Fibroblast of pulmonary artery (primary cell): ENCODE results near the gene RBM19.

Experiments
- DNase-seq: peaks from one replicate; pipeline ENCODE4 v3.0.0-alpha.2; 2010; ENCODE audit warnings: low read depth
- H3K4me3 ChIP-seq: replicated peaks from 2 replicates; pipeline ENCODE4 v1.5.1; 2011; ENCODE audit warnings: low read depth, mild to moderate bottlenecking, control low read depth, low read length, moderate library complexity
- TF ChIP-seq, protein P1 (sequence below): IDR thresholded peaks from 2 replicates; pipeline ENCODE4 v1.5.1; 2011; ENCODE audit warnings: mild to moderate bottlenecking, control low read depth, low read length, inconsistent platforms; ENCODE audit errors: missing control alignments

Gene RBM19

DNA sequence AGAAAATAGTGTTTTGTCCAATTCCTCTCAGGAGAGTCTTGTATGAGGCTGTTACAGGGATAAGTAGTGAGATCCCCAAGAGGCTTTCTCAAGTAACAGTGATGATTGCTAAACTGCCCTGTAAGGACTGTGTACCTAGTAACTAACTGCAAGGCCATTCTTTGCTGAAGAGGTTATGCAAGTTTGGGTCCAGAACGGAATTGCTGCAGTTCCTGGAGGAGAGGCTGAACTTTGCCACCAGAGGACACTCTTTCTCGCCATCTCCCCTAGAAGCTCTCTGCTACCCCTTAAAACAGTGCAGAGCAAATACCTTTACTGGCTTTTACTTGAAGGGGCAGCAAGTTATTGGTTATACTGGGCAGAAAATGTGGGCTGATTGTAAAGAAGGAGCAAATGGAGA lies 180.0 kb downstream of the RBM19 start:
- no peak overlapping the region for H3K4me3 ChIP-seq
- TF ChIP-seq, protein P1, sequence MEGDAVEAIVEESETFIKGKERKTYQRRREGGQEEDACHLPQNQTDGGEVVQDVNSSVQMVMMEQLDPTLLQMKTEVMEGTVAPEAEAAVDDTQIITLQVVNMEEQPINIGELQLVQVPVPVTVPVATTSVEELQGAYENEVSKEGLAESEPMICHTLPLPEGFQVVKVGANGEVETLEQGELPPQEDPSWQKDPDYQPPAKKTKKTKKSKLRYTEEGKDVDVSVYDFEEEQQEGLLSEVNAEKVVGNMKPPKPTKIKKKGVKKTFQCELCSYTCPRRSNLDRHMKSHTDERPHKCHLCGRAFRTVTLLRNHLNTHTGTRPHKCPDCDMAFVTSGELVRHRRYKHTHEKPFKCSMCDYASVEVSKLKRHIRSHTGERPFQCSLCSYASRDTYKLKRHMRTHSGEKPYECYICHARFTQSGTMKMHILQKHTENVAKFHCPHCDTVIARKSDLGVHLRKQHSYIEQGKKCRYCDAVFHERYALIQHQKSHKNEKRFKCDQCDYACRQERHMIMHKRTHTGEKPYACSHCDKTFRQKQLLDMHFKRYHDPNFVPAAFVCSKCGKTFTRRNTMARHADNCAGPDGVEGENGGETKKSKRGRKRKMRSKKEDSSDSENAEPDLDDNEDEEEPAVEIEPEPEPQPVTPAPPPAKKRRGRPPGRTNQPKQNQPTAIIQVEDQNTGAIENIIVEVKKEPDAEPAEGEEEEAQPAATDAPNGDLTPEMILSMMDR, result no peak
- peak; percentile 10 for DNase-seq

DNA sequence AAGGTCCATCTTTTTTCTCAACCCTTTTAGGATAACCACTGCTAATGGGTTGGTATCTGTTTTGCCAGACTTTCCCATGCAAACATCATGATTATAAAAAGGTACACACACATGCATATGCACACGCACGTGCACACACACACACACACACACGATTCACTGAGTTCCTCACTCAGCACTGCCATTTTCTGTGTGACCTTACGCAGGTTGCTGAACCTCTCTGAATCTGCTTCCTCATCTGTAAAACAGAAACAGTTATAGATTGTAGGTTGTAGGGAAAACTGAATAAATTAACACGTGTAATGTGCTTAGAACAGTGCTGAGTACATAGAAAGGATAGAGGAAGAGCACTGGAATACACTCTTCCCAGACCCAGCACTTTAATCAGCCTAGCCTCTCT lies 182.3 kb downstream of the RBM19 start:
- no peak for DNase-seq
- TF ChIP-seq, protein P1, result no peak
- no peak overlapping the region for H3K4me3 ChIP-seq

DNA sequence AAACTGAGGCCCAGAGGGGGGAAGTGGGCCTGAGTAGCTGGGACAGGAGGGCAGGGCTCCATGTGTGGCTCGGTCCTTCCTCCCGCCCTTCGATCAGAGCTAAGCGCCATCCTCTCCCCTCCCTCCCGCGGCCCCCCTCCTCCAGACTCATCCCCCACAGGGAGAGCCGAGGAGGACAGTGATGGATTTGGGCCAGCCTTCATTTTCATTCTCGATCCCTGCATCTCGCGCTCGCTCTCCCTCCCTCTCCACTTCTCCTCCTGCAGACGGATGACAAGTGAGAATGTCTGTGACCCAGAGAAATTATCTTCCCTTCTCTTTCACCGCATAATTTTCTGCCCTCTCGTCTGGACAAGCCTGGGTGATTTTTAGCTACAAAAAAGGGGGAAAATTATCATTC lies 183.3 kb downstream of the RBM19 start:
- no peak overlapping the region for H3K4me3 ChIP-seq
- DNase-seq, result no peak
- TF ChIP-seq, protein P1, result no peak

DNA sequence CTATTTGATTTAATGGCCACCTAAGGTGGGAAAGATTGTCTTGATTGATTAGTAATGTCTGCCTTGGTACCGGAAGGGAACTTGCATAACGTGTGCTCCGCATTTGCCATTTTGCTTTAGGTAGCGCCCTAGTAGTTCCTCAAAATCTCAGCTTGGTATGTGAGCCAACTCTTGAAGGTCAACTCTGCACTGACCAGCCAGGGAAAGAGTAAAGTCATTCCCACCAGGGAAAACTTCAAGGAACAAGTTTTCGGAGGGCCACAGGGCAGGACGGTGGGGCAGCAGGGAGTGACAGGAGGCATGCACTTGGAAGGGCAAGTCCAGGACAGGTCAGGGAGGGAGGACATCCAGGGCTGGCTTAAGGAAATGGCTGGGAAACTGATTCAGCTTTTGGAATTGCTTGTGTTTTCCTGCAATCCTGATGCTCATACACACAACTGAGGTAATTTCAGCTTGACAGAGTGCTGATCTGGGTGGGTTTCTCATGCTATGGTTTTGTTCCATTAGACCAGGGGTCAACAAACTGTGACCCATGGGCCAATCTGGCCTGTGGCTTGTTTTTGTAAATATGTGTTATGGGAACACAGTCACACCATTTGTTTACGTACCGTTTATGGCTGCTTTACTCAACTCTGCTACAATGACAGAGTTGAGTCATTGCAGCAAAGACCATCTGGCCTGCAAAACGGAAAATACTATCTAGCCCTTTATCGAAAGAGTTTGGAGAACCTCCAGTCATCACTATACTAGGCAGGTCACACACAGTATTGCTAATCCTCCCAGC lies 184.5 kb downstream of the RBM19 start:
- DNase-seq, result peak; percentile 74
- H3K4me3 ChIP-seq, result no peak overlapping the region
- TF ChIP-seq, protein P1, result no peak

DNA sequence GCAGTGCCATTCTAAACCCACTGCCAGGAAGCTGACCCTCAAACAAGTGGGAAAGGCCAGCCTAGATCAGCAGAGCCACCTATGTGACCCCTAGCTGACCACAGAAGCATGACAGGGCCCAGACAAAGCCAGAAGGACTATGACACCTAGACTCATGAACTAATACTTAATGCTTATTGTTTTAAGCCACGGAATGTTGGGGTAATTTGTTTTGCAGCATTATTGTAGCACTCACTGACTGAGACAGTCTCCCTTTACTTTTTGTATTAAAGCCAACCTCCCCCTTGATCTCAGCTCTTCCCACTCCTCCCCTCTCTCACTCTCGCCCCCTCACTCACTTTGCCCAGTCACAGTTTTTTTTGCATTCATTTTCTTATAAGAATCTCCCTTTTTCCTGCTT lies 186.4 kb downstream of the RBM19 start:
- TF ChIP-seq, protein P1, result no peak
- H3K4me3 ChIP-seq, result no peak overlapping the region
- DNase-seq, result no peak

DNA sequence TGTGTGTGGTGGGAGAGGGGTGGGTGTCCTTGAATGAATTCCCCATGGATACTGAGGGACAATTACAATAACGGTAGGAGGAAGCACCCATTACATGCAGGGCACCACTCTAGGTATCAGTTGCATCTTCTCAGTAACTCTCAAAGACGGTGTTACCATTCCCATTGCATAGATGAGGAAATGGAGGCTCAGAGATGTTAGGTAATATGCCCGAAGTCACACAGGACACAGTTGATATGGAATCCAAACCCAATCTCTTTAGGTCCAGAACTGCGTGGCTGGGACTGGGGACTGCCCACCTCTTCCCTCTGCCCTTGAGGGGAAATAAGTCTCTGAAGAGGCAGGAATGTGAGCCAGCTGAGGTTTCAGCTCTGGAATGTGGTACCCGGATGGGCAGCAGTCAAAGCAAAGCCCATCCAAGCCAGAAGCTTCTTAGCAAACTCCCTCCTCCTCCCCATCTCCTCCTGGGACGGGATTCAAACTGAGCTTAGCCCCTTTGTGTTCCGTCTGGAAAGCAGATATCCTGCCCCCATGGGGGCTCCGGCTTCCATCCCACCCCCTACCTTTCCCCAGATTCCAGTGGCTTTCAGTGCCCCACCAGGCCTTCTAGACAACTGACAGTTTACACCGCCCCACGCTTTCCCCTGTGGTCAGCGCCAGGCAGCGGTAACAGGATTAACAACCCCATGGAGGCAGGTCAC lies 187.5 kb downstream of the RBM19 start:
- DNase-seq, result no peak
- no peak overlapping the region for H3K4me3 ChIP-seq
- TF ChIP-seq, protein P1, result no peak
